ENCODE measurements around the gene CSNK1G2.

CSNK1G2 gene

GRCh38 chr19:1989513-1990229, 48.7 kb downstream of the CSNK1G2 start:
- TF ChIP-seq CTCF (IDR thresholded peaks at IDR 0.05), result no peak
- H3K27ac ChIP-seq, result no peak overlapping the region
- no peaks in the 10 kb centered on the region for H3K9me3 ChIP-seq
- peaks cover 67% of the 10 kb centered on the region for H3K36me3 ChIP-seq
- no peaks in the 10 kb centered on the region for H3K27me3 ChIP-seq
- no peaks in the 10 kb centered on the region for H3K4me1 ChIP-seq (ENCODE audit: control insufficient read depth in 1 of 2, insufficient read depth in 1 of 2, low read depth in 1 of 2, low read length in 1 of 2)
- no peak overlapping the region for H3K4me3 ChIP-seq (ENCODE audit: low read depth in 1 of 2, low read length in 1 of 2)

- H3K36me3 ChIP-seq, result peaks cover 60% of the 10 kb centered on the region
- H3K4me3 ChIP-seq (ENCODE audit: low read depth in 1 of 2, low read length in 1 of 2), result no peak overlapping the region
- no peaks in the 10 kb centered on the region for H3K27me3 ChIP-seq
- no peak overlapping the region for H3K27ac ChIP-seq
- TF ChIP-seq CTCF (IDR thresholded peaks at IDR 0.05), result no peak
- H3K9me3 ChIP-seq, result no peaks in the 10 kb centered on the region
- H3K4me1 ChIP-seq (ENCODE audit: control insufficient read depth in 1 of 2, insufficient read depth in 1 of 2, low read depth in 1 of 2, low read length in 1 of 2), result no peaks in the 10 kb centered on the region
Measured at GRCh38 chr19:1990230-1991017, 49.5 kb downstream of the CSNK1G2 start.

GRCh38 chr19:1991018-1991913, 50.3 kb downstream of the CSNK1G2 start:
- Histone ChIP-seq H3K27ac (no peak overlapping the region), H3K4me3 (ENCODE audit: low read depth in 1 of 2, low read length in 1 of 2) (no peak overlapping the region), H3K27me3 (no peaks in the 10 kb centered on the region), H3K4me1 (ENCODE audit: control insufficient read depth in 1 of 2, insufficient read depth in 1 of 2, low read depth in 1 of 2, low read length in 1 of 2) (no peaks in the 10 kb centered on the region), H3K36me3 (peaks cover 51% of the 10 kb centered on the region), H3K9me3 (no peaks in the 10 kb centered on the region)
- TF ChIP-seq CTCF (IDR thresholded peaks at IDR 0.05), result no peak

GRCh38 chr19:1992759-1993260, 51.8 kb downstream of the CSNK1G2 start:
- H3K4me1 ChIP-seq (ENCODE audit: control insufficient read depth in 1 of 2, insufficient read depth in 1 of 2, low read depth in 1 of 2, low read length in 1 of 2), result no peaks in the 10 kb centered on the region
- H3K27me3 ChIP-seq, result no peaks in the 10 kb centered on the region
- no peak overlapping the region for H3K27ac ChIP-seq
- H3K9me3 ChIP-seq, result no peaks in the 10 kb centered on the region
- no peak for TF ChIP-seq CTCF (IDR thresholded peaks at IDR 0.05)
- peaks cover 41% of the 10 kb centered on the region for H3K36me3 ChIP-seq
- no peak overlapping the region for H3K4me3 ChIP-seq (ENCODE audit: low read depth in 1 of 2, low read length in 1 of 2)

All from neutrophil (primary cell).